Measurements from ENCODE around the gene GSTM2.
"Not testable (repeated sequence)": the region's sequence is repeated elsewhere in the genome, so short reads cannot be mapped to it uniquely, and the experiment has no call there.

The GSTM2 gene

GRCh38 chr1:109643385-109644230 is 24.2 kb upstream of the GSTM2 start:
- FAIRE-seq: peak; percentile 76

GRCh38 chr1:109644670-109645069 is 23.2 kb upstream of the GSTM2 start:
- no peak for DNase-seq (ENCODE audit: insufficient read length, low spot score)
- FAIRE-seq: no peak

More at GRCh38 chr1:109643385-109644230, 24.2 kb upstream of the GSTM2 start:
- DNase-seq (ENCODE audit: insufficient read length, low spot score): peak; percentile 73

GRCh38 chr1:109649491-109649914 is 18.4 kb upstream of the GSTM2 start:
- FAIRE-seq: no peak
- DNase-seq (ENCODE audit: insufficient read length, low spot score): no peak

DNA sequence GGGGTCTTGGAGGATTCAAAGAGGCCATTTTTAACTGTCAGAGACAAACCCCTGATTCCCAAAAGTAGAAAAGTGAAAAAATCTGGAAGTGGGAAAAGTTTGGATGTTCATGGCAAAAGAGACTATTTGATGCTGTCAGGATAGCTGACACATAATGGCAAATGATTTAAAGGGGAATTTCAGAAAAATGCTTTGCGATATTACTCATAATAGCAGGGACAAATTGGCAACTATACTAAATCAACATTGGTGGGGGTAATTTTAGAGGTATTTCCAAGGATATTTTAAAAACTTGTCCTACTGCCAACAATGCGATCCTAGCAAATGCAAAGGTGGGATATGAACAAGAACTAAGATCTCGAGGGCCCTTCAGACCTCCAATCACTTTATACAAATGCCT is 17.2 kb upstream of the GSTM2 start:
- DNase-seq (ENCODE audit: insufficient read length, low spot score) (no peak), FAIRE-seq (no peak)

DNA sequence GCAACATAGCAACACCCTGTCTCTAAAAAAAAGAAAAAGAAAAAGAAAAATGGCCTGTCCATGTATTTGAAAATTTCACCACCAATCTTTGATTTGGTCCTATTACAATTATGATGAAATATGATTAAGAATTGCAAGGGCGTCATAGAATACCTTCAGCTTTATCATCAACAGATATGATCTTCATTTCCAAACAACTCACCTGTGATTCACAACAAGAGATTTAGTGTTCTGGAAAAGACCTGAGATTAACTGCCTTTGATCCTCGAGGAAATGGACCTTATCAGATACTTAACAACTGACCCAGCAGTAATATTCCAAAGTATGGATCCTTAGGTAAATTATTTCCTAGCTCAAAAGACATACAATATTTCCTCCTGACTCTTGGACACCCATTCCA is 15.5 kb upstream of the GSTM2 start:
- no peak for DNase-seq (ENCODE audit: insufficient read length, low spot score)
- no peak for FAIRE-seq

DNA sequence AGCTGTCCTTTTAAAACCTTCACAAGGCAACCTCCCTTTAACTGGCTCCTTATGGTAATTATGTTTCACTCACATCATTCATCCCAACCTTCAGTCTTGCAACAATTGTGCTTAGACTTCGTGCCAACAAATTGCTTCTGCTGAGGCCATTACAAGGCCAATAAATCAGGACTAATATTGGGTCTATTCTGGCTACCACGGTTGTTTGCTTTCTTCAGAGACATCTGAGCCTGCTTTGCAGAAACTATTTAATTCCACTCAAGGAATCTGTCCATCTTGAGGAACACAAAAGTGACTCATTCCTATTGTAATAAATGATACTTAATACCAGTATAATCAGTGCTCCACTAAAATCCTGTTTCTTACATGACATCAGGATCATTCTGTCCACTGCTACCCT is 14.6 kb upstream of the GSTM2 start:
- FAIRE-seq: no peak

DNA sequence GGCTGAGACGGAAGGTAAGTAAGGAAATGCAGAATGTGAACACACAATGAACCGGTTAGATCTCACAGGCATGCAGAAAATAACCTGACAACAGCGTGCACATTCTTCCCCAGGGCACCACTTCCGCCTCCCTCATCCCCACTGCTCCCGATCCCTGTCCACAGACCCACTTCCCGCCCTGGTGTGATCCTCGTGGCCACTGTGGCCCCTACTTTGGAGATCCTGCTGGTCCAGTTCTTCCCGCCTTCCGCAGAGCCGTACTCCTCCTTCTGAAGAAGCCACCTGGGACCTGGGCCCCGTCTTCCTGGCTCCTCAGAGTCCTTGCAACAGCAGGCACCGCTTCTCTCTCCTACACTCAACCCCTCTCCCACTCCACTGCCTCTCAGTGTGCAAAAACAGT is 13.3 kb upstream of the GSTM2 start:
- FAIRE-seq: no peak
- DNase-seq (ENCODE audit: insufficient read length, low spot score): no peak

More for the DNA sequence above, 14.6 kb upstream of the GSTM2 start:
- no peak for DNase-seq (ENCODE audit: insufficient read length, low spot score)

GRCh38 chr1:109655615-109656519 is 12.0 kb upstream of the GSTM2 start, which contains the start of gene GSTM4:
TSS of gene GSTM4 (plus strand) at chr1:109656099. CDS start at chr1:109656390, 291 bp downstream.
- peak; percentile 89 for FAIRE-seq

GRCh38 chr1:109657395-109657794 is 10.5 kb upstream of the GSTM2 start:
- FAIRE-seq (no peak), DNase-seq (ENCODE audit: insufficient read length, low spot score) (no peak)

More at GRCh38 chr1:109655615-109656519, 12.0 kb upstream of the GSTM2 start, which contains the start of gene GSTM4:
- peak; percentile 80 for DNase-seq (ENCODE audit: insufficient read length, low spot score)

DNA sequence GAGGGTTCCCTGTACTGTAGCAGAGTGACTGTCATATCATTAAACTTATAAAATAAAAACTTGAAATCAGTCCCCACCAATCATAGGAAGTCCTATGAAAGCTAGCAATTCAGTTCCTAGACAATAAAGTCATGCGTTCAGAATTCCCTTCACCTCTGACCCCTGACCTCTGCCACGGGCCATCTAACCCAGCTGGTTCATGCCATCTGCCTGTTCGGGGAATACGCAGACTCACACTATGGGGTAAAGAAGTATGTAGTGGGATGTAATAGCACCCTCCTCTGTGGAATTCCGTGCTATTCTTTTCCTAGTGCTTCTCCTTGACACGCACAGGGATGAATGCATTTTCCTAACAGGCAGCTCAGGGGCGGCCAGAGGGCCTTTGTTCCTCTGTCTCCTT is 9.9 kb upstream of the GSTM2 start:
- DNase-seq (ENCODE audit: insufficient read length, low spot score) (no peak), FAIRE-seq (no peak)

DNA sequence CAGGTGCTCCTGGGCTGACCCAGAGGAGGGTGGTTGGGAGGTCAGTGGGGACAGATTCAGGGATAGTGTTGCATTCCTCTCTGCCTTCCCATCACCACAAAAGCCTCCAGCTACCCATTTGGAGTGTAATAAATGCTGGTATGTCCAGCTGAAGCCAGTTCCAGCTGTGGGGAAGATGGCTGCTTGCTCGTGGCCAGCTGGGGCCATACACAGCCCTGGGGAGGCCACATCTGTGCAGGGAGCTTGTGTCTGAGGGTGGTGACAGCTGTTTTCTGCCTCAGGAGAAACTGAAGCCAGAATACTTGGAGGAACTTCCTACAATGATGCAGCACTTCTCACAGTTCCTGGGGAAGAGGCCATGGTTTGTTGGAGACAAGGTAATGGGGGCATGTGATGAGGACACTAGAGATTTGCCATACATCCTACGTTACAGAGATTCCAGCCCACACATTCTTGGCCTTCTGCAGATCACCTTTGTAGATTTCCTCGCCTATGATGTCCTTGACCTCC is 9.3 kb upstream of the GSTM2 start:
- FAIRE-seq (no peak), DNase-seq (ENCODE audit: insufficient read length, low spot score) (no peak)

GRCh38 chr1:109659145-109659544 is 8.7 kb upstream of the GSTM2 start:
- FAIRE-seq: no peak
- DNase-seq (ENCODE audit: insufficient read length, low spot score): no peak

DNA sequence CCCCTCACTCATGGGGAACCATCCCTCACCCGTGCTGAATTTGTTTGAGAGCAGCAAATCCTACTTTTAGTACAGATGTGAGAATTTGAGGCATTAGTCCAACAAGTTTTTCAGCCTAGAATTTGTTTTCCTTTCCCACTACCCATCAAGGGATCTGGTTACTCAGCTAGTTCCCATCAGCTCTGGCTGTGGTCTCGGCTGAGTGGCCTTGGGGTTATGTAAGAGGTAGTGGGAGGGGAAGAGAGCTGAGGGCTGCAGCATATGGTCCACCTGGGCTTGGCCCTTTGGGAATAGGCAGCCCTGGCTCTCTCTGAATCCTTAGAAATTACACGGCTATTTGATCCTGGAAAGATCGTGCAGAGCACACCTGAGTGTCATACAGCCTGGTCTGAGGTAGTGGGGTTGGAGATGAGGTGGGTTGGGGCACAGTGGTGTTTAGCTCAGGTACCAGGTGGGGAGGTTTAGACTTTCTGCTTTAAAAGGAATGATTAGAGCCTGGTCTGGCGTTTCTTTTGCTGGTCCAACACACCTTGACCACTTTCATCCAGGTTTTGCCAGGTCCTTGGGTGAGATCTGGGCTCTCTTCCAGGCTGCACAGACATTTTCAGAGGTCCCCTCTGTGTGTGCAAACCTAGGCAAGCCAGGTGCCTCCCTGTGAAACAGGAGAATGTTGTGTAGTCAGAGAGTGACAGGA is 7.7 kb upstream of the GSTM2 start:
- FAIRE-seq: no peak
- no peak for DNase-seq (ENCODE audit: insufficient read length, low spot score)

DNA sequence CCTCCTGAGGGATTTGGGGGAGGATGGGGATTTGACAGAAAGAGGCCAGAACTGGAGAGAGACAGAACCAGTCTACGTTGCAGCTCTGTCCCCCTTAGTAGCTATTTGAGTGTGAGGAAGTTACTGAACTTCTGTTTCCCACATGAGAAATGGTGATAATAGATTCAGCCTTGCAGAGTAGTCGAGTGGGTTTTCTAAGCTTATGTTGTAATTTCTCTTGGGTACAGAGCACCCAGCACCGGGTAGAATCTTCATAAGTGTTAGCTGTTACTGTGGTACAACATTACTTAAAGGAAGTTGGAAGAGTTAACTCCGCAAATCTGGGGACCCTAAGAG is 7.2 kb upstream of the GSTM2 start:
- FAIRE-seq; DNase-seq (ENCODE audit: insufficient read length, low spot score): not testable (repeated sequence)

DNA sequence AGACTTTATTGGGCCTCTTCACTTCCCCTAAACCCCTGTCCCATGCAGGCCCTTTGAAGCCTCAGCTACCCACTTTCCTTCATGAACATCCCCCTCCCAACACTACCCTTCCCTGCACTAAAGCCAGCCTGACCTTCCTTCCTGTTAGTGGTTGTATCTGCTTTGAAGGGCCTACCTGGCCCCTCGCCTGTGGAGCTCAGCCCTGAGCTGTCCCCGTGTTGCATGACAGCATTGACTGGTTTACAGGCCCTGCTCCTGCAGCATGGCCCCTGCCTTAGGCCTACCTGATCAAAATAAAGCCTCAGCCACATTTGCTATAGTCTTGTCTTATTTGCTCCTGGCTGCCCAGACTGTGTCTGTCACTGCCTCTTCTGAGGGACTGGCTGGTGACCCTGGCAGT is 6.5 kb upstream of the GSTM2 start:
- no peak for FAIRE-seq

GRCh38 chr1:109664671-109665070 is 3.2 kb upstream of the GSTM2 start:
- FAIRE-seq: no peak
- no peak for DNase-seq (ENCODE audit: insufficient read length, low spot score)

More for the DNA sequence above, 6.5 kb upstream of the GSTM2 start:
- no peak for DNase-seq (ENCODE audit: insufficient read length, low spot score)

GRCh38 chr1:109668123-109668775 is 392 bp downstream of the GSTM2 start:
- DNase-seq (ENCODE audit: insufficient read length, low spot score) (no peak), FAIRE-seq (no peak)

DNA sequence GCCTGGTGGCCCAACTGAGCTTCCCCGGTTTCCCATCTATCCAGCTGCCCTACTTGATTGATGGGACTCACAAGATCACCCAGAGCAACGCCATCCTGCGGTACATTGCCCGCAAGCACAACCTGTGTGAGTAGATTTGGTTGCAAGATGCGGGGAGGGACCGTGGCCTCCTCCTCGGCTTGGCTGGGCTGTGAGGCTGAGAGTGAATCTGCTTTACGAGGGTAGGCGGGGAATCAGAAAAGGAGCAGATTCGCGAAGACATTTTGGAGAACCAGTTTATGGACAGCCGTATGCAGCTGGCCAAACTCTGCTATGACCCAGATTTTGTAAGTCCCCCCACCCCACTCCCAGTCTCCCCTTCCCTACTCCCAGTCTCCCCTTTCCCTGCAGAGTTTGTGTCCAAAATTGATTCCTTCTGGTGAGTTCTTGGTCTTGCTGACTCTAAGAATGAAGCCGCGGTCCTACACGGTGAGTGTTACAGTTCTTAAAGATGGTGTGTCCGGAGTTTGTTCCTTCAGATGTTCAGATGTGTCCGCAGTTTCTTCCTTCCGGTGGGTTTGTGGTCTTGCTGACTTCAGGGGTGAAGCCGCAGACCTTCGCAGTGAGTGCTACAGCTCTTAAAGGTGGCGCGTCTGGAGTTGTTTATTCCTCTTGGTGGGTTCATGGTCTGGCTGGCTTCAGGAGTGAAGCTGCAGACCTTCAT is 1.5 kb downstream of the GSTM2 start:
- no peak for DNase-seq (ENCODE audit: insufficient read length, low spot score)
- FAIRE-seq: no peak

GRCh38 chr1:109669949-109670302 is 2.1 kb downstream of the GSTM2 start:
- DNase-seq (ENCODE audit: insufficient read length, low spot score): not testable (repeated sequence)

GRCh38 chr1:109671067-109671466 is 3.2 kb downstream of the GSTM2 start:
- DNase-seq (ENCODE audit: insufficient read length, low spot score) (no peak), FAIRE-seq (no peak)

More at GRCh38 chr1:109669949-109670302, 2.1 kb downstream of the GSTM2 start:
- not testable (repeated sequence) for FAIRE-seq
